AG08396 (cell line): ENCODE results near the gene ZNF112.

Experiments used
- DNase-seq: peaks from one replicate; pipeline ENCODE4 v3.0.0; 2012; ENCODE audit warnings: low spot score, mixed read lengths

ZNF112 gene

GRCh38 chr19:44282846-44283245, 73.6 kb downstream of the ZNF112 start:
- DNase-seq = no peak

GRCh38 chr19:44280916-44281315, 75.6 kb downstream of the ZNF112 start:
- no peak for DNase-seq

GRCh38 chr19:44278181-44278690, 78.2 kb downstream of the ZNF112 start:
- no peak for DNase-seq

- no peak for DNase-seq
Measured at GRCh38 chr19:44277331-44277730, 79.1 kb downstream of the ZNF112 start.
